ENCODE measurements around the gene USP21. TPM values are rescaled to one million over a fixed set of nuclear protein-coding genes. Genes with fewer than 3 reads are reported as not detected.
A peak's percentile ranks its signal among the peaks of the same experiment; 100 is the strongest.

Gene USP21
- total RNA-seq, 1 donor from 2014 or later = 45.7 TPM

DNA sequence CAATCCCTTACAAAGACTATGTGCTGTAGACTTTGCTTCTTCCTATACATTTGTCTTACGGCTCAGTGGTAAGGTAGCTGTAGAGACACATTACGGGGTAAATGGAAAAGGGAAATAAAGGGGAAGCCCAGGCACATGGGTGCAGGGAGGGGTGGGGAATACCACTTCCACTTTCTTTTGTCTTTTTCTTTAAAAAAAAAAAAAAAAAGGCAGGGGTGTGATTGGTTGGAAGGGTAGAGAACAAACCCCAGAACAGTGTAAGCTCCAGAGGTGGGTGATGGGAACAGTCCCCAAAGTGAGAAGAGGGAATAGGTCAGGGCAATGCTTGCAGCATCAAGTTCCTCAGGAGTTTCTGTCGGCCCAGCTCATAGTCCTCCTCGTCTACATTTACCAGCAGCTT, 37.5 kb upstream of the USP21 start:
- H3K27me3 Mint-ChIP-seq = no peaks in the 10 kb centered on the region

DNA sequence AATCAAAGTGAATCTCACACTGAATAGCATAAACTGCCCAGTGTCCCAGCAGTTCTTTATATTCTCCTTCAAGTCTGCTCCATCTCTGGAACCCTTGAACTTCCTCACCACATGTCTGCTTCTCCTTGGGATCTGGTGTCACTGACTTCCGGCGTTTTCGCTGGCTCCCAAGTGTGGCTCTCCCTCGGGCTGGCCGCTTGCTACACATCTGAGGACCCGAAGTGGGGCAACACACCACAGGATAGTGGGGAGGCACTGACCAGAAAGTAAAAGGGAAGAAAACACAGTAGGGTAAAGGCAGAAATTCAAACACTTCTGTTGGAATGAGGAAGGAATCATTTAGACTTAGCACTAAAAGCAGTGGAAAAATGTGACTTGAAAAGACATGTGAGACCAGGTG, 36.3 kb upstream of the USP21 start:
- Mint-ChIP-seq H3K36me3 (peaks cover 41% of the 10 kb centered on the region), H3K27ac (no peak overlapping the region), H3K4me3 (no peak overlapping the region), H3K4me1 (ENCODE audit: unreplicated experiment) (peaks cover 18% of the 10 kb centered on the region), H3K27me3 (no peaks in the 10 kb centered on the region), H3K9me3 (no peaks in the 10 kb centered on the region)
- TF ChIP-seq, protein P1, sequence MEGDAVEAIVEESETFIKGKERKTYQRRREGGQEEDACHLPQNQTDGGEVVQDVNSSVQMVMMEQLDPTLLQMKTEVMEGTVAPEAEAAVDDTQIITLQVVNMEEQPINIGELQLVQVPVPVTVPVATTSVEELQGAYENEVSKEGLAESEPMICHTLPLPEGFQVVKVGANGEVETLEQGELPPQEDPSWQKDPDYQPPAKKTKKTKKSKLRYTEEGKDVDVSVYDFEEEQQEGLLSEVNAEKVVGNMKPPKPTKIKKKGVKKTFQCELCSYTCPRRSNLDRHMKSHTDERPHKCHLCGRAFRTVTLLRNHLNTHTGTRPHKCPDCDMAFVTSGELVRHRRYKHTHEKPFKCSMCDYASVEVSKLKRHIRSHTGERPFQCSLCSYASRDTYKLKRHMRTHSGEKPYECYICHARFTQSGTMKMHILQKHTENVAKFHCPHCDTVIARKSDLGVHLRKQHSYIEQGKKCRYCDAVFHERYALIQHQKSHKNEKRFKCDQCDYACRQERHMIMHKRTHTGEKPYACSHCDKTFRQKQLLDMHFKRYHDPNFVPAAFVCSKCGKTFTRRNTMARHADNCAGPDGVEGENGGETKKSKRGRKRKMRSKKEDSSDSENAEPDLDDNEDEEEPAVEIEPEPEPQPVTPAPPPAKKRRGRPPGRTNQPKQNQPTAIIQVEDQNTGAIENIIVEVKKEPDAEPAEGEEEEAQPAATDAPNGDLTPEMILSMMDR (conservative IDR thresholded peaks at IDR 0.05) = no peak
- no peak for DNase-seq (ENCODE audit: extremely low spot score, unreplicated experiment)

More for the DNA sequence above, 37.5 kb upstream of the USP21 start:
- TF ChIP-seq, protein P1 (conservative IDR thresholded peaks at IDR 0.05) = no peak
- Mint-ChIP-seq H3K36me3 (peaks cover 30% of the 10 kb centered on the region), H3K9me3 (no peaks in the 10 kb centered on the region), H3K27ac (no peak overlapping the region), H3K4me3 (no peak overlapping the region), H3K4me1 (ENCODE audit: unreplicated experiment) (peaks cover 21% of the 10 kb centered on the region)
- no peak for DNase-seq (ENCODE audit: extremely low spot score, unreplicated experiment)

DNA sequence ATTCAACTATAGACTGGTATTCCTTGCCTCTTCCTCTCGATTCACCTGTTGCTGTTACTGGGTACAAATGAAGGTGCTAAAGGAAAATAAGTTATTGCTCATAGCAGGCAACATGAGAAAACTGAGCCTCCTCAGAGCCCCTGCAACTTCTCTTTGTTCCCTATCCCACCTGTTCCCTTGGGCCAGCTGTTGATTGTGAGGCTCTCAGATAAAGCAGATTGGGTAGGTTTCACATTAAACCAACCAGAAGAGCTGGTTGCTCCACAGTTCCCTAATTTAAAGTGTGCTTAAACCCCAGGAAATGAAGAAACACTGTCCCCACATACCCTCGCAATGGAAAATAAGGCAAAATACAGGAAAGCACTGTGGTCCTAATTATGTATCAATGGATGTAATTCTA, 31.7 kb upstream of the USP21 start:
- H3K36me3 Mint-ChIP-seq = peaks cover 37% of the 10 kb centered on the region
- no peak overlapping the region for H3K4me3 Mint-ChIP-seq
- H3K27ac Mint-ChIP-seq = no peak overlapping the region
- H3K4me1 Mint-ChIP-seq (ENCODE audit: unreplicated experiment) = peaks cover 22% of the 10 kb centered on the region
- TF ChIP-seq, protein P1 (conservative IDR thresholded peaks at IDR 0.05) = no peak
- no peaks in the 10 kb centered on the region for H3K27me3 Mint-ChIP-seq
- no peaks in the 10 kb centered on the region for H3K9me3 Mint-ChIP-seq
- no peak for DNase-seq (ENCODE audit: extremely low spot score, unreplicated experiment)

DNA sequence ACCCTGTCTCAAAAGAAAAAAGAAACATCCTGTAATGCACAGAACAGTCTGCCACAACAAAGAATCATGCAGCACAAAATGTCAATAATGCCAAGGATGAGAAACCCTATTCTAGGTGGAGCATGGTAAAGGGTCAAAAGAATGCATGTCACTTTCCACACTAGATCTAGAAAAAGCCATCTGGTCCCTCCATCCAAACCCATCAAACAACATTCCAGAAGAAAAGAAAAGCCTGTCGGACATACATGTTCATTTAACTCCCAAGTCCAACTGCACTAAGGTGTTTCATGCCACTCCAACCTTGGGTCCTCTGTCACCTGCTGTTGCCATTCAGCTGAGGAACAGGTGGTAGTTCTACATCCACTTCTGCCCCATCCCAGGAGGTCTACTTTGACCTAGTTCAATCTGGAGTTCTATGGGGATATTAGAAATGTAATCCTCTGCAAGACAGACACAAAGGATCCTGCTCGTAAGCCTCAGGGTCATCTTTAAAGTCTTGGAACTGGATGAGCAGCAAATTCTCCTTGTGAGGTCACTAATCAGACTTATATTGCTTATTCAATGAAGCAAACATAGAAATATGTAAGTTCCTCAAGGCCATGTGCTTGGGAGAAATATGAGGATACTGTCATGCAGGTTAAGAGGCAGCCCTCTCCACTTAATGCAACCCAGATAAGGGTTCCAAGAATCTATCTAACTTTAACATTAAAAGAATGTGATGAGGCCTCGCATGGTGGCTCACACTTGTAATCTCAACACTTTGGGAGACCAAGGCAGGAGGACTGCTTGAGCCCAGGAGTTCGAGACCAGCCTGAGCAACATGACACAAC, 30.5 kb upstream of the USP21 start:
- peaks cover 22% of the 10 kb centered on the region for H3K4me1 Mint-ChIP-seq (ENCODE audit: unreplicated experiment)

DNA sequence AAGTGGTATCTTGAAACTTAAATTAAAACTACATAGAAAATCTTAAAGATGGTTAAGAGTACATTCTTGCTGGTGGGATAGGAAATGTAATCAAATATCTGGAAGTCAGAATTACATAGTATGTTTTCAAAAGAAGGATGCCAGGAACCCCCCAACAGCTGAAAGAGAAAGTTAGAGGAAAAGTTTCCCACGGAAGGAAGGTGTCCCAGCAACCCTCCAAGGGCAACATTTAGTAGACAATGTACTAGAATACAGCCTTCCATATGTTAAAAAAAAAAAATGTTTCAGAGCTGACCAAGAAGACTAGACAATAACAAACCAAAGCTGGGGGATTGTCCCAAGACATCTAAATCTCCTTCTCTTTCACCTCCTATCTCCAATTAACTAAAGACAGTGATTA, 29.0 kb upstream of the USP21 start:
- Mint-ChIP-seq H3K27ac (peak overlapping the region; percentile 88), H3K36me3 (peaks cover 29% of the 10 kb centered on the region), H3K4me3 (no peak overlapping the region), H3K9me3 (no peaks in the 10 kb centered on the region), H3K4me1 (ENCODE audit: unreplicated experiment) (peaks cover 22% of the 10 kb centered on the region), H3K27me3 (no peaks in the 10 kb centered on the region)
- no peak for DNase-seq (ENCODE audit: extremely low spot score, unreplicated experiment)
- TF ChIP-seq, protein P1 (conservative IDR thresholded peaks at IDR 0.05) = no peak

More for the DNA sequence above, 30.5 kb upstream of the USP21 start:
- no peak for DNase-seq (ENCODE audit: extremely low spot score, unreplicated experiment)
- no peak overlapping the region for H3K4me3 Mint-ChIP-seq
- no peaks in the 10 kb centered on the region for H3K9me3 Mint-ChIP-seq
- H3K27ac Mint-ChIP-seq = peak overlapping the region; percentile 41
- TF ChIP-seq, protein P1 (conservative IDR thresholded peaks at IDR 0.05) = no peak
- H3K27me3 Mint-ChIP-seq = no peaks in the 10 kb centered on the region
- H3K36me3 Mint-ChIP-seq = peaks cover 32% of the 10 kb centered on the region
